Measurements from ENCODE around the gene KCNH1. TPM values are rescaled to one million over a fixed set of nuclear protein-coding genes. Genes with fewer than 3 reads are reported as not detected.

The KCNH1 gene
- total RNA-seq, 1 experiment from 2014 or later = not detected

DNA sequence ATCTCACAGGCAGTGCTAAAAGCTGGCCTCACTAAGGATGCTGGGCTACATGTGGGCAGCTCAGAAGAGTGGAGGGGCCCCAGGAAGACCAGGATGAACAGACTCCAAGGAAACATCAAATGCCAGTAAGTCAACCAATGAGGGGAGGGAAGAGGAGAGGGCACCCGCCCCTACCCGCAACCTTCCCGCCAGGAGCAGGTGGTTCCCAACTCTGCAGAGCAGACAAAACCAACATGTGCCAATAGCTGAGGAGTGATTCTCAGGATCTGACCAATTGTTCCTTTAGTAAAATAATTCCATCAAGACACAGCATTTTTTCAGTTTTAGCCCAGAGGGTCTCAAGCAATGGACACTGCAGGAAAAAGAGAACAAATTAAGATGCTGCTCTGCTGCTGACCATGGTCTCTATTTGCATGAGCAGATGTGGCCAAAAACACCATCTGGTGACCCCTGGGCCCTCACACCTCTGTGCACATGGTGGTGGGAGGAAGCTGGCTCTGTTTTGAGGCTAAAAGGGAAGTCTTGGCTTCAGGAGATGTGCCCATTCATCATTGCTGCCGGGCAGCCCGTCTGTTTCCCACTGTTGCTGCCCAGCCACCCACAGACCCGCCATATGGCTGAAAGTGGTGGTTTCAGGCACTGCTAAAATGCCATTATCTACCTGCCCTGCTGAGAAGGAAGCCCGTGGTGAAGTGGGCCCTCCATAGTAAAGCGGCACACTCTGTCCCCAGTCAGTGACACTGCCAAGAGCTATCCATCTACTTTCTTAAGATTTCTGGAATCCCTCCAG is 231.8 kb downstream of the KCNH1 start:
- no peak overlapping the region for H3K27ac ChIP-seq (ENCODE audit: low read depth, low read length, poor library complexity, severe bottlenecking)

DNA sequence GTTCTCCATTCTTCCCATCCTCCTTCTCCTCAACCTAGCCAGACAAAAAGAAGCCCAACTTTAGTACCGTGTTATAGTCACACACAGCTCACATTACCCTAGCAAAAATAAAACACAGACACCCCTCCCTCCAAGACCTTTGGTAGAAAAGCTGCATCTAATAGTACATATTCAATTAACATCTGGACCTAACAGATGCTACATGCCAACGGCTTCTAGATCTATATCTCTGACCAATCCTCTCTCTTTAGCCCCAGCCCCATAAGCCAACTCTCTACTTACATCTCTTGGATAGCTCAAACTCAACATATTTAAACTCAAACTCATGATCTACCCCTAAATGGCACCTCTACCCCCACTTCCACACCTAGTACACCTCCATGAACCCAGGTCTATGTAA is 233.1 kb downstream of the KCNH1 start:
- POLR2A ChIA-PET (ENCODE audit: low non-redundant PET) = no interaction called here

More for the DNA sequence above, 231.8 kb downstream of the KCNH1 start:
- H3K4me3 ChIP-seq (ENCODE audit: low read depth, low read length, poor library complexity, severe bottlenecking) = no peak overlapping the region
- H3K9me3 ChIP-seq (ENCODE audit: low read depth, low read length, poor library complexity, severe bottlenecking) = no peaks in the 10 kb centered on the region
- ChIA-PET POLR2A (ENCODE audit: low non-redundant PET) (no interaction called here), CTCF (no interaction called here)
- TF ChIP-seq EZH2 (IDR thresholded peaks at IDR 0.05; ENCODE audit: borderline replicate concordance, low read depth, low read length, poor library complexity, severe bottlenecking) = no peak
- H3K27me3 ChIP-seq (replicated peaks; ENCODE audit: insufficient read depth, low read depth, low read length, poor library complexity) = peaks cover 80% of the 10 kb centered on the region
- no peak for DNase-seq (ENCODE audit: low spot score)
- intact Hi-C loops (cut with micrococcal nuclease; ENCODE audit: unreplicated experiment) = no loop called here
- BruUV-seq (replicated peaks) = no TSS peak
- H3K4me1 ChIP-seq (ENCODE audit: insufficient read depth, low read length, poor library complexity, severe bottlenecking) = no peaks in the 10 kb centered on the region
- no peaks in the 10 kb centered on the region for H3K36me3 ChIP-seq (ENCODE audit: insufficient read depth, low read length, poor library complexity, severe bottlenecking)

DNA sequence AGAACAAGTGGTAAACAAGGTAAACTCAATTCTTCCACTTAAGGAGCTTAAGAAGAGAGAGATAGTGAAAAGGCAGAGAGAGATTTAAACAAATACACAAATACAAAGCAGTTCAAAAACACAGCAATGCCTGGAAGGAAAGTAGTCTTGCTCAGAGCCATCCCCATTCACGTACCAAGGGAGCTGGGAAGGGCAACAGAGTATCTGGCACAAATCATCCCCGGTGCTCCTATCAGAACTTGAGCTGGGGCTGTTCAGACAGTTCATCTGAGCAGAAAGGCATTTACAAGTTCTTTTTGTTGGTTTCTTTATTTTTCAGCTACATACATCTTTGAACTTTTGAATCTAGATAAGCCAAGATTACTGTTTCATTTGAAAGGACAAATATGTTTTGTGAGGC is 233.9 kb downstream of the KCNH1 start:
- intact Hi-C loops (cut with micrococcal nuclease; ENCODE audit: unreplicated experiment) = no loop called here
- no TSS peak for BruUV-seq (replicated peaks)
- TF ChIP-seq, protein P1, sequence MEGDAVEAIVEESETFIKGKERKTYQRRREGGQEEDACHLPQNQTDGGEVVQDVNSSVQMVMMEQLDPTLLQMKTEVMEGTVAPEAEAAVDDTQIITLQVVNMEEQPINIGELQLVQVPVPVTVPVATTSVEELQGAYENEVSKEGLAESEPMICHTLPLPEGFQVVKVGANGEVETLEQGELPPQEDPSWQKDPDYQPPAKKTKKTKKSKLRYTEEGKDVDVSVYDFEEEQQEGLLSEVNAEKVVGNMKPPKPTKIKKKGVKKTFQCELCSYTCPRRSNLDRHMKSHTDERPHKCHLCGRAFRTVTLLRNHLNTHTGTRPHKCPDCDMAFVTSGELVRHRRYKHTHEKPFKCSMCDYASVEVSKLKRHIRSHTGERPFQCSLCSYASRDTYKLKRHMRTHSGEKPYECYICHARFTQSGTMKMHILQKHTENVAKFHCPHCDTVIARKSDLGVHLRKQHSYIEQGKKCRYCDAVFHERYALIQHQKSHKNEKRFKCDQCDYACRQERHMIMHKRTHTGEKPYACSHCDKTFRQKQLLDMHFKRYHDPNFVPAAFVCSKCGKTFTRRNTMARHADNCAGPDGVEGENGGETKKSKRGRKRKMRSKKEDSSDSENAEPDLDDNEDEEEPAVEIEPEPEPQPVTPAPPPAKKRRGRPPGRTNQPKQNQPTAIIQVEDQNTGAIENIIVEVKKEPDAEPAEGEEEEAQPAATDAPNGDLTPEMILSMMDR (conservative IDR thresholded peaks at IDR 0.05; ENCODE audit: low read depth, low read length) = no peak
- no peak for TF ChIP-seq EZH2 (IDR thresholded peaks at IDR 0.05; ENCODE audit: borderline replicate concordance, low read depth, low read length, poor library complexity, severe bottlenecking)
- no peaks in the 10 kb centered on the region for H3K36me3 ChIP-seq (ENCODE audit: insufficient read depth, low read length, poor library complexity, severe bottlenecking)
- ChIA-PET CTCF (no interaction called here), POLR2A (ENCODE audit: low non-redundant PET) (no interaction called here)
- H3K4me3 ChIP-seq (ENCODE audit: low read depth, low read length, poor library complexity, severe bottlenecking) = no peak overlapping the region
- no peaks in the 10 kb centered on the region for H3K9me3 ChIP-seq (ENCODE audit: low read depth, low read length, poor library complexity, severe bottlenecking)
- no peak for DNase-seq (ENCODE audit: low spot score)
- H3K27me3 ChIP-seq (replicated peaks; ENCODE audit: insufficient read depth, low read depth, low read length, poor library complexity) = peaks cover 64% of the 10 kb centered on the region
- H3K27ac ChIP-seq (ENCODE audit: low read depth, low read length, poor library complexity, severe bottlenecking) = no peak overlapping the region
- H3K4me1 ChIP-seq (ENCODE audit: insufficient read depth, low read length, poor library complexity, severe bottlenecking) = no peaks in the 10 kb centered on the region

More for the DNA sequence above, 233.1 kb downstream of the KCNH1 start:
- Histone ChIP-seq H3K27ac (ENCODE audit: low read depth, low read length, poor library complexity, severe bottlenecking) (no peak overlapping the region), H3K27me3 (replicated peaks; ENCODE audit: insufficient read depth, low read depth, low read length, poor library complexity) (peaks cover 71% of the 10 kb centered on the region), H3K4me1 (ENCODE audit: insufficient read depth, low read length, poor library complexity, severe bottlenecking) (no peaks in the 10 kb centered on the region), H3K9me3 (ENCODE audit: low read depth, low read length, poor library complexity, severe bottlenecking) (no peaks in the 10 kb centered on the region), H3K4me3 (ENCODE audit: low read depth, low read length, poor library complexity, severe bottlenecking) (no peak overlapping the region), H3K36me3 (ENCODE audit: insufficient read depth, low read length, poor library complexity, severe bottlenecking) (no peaks in the 10 kb centered on the region)
- TF ChIP-seq EZH2 (IDR thresholded peaks at IDR 0.05; ENCODE audit: borderline replicate concordance, low read depth, low read length, poor library complexity, severe bottlenecking) = no peak
- TF ChIP-seq, protein P1 (conservative IDR thresholded peaks at IDR 0.05; ENCODE audit: low read depth, low read length) = no peak
- intact Hi-C loops (cut with micrococcal nuclease; ENCODE audit: unreplicated experiment) = no loop called here
- DNase-seq (ENCODE audit: low spot score) = no peak
- BruUV-seq (replicated peaks) = no TSS peak
- CTCF ChIA-PET = no interaction called here

DNA sequence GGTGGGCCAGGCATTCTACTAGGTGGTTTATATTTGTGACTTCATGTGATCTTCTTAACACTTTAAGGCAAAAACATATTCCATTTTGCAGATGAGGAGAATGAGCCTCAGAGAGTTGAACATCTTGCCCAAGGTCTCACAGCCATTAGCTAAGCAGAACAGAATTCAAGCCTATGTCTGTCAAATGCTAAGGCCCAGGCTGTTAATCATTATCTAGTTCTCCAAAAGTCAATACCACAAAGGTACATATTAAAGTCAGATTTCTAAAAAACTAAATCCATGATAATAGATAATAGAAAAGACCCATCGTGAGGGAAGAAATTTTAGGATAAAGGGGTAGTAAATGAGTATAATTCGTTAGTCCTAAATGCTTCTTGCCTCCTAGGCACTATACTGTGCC is 234.3 kb downstream of the KCNH1 start:
- DNase-seq (ENCODE audit: low spot score) = no peak
- no TSS peak for BruUV-seq (replicated peaks)
- H3K4me3 ChIP-seq (ENCODE audit: low read depth, low read length, poor library complexity, severe bottlenecking) = no peak overlapping the region
- H3K36me3 ChIP-seq (ENCODE audit: insufficient read depth, low read length, poor library complexity, severe bottlenecking) = no peaks in the 10 kb centered on the region
- no peaks in the 10 kb centered on the region for H3K9me3 ChIP-seq (ENCODE audit: low read depth, low read length, poor library complexity, severe bottlenecking)
- H3K4me1 ChIP-seq (ENCODE audit: insufficient read depth, low read length, poor library complexity, severe bottlenecking) = no peaks in the 10 kb centered on the region
- CTCF ChIA-PET = no interaction called here
- no peak overlapping the region for H3K27ac ChIP-seq (ENCODE audit: low read depth, low read length, poor library complexity, severe bottlenecking)
- TF ChIP-seq, protein P1 (conservative IDR thresholded peaks at IDR 0.05; ENCODE audit: low read depth, low read length) = no peak
- no peak for TF ChIP-seq EZH2 (IDR thresholded peaks at IDR 0.05; ENCODE audit: borderline replicate concordance, low read depth, low read length, poor library complexity, severe bottlenecking)
- intact Hi-C loops (cut with micrococcal nuclease; ENCODE audit: unreplicated experiment) = no loop called here
- POLR2A ChIA-PET (ENCODE audit: low non-redundant PET) = no interaction called here
- peaks cover 60% of the 10 kb centered on the region for H3K27me3 ChIP-seq (replicated peaks; ENCODE audit: insufficient read depth, low read depth, low read length, poor library complexity)

Measured in A673 (cell line).